ENCODE results near the gene FNDC3A.

DNA sequence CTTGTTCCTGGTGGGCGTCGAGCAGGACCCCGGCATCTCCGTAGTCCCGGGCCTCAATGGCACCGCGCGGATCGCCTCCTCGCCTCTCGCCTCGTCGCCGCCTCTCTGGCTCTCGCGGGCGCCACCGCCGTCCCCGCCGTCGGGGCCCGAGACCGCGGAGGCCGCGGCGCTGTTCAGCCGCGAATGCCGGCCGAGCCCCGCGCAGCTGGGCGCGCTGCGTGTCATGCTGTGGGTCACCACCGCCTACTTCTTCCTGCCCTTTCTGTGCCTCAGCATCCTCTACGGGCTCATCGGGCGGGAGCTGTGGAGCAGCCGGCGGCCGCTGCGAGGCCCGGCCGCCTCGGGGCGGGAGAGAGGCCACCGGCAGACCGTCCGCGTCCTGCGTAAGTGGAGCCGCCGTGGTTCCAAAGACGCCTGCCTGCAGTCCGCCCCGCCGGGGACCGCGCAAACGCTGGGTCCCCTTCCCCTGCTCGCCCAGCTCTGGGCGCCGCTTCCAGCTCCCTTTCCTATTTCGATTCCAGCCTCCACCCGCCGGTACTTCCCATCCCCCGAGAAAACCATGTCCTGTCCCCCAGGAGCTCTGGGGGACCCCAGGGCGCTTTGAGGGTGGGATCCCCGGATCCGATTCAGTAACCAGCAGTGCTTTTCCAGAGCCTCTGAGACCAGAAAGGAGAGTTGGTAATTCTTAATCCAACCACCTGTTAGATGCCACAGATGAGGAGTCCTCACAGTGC is 245.3 kb downstream of the FNDC3A start:
- TF ChIP-seq POLR2A (IDR thresholded peaks at IDR 0.05): no peak
- TF ChIP-seq, protein P1, sequence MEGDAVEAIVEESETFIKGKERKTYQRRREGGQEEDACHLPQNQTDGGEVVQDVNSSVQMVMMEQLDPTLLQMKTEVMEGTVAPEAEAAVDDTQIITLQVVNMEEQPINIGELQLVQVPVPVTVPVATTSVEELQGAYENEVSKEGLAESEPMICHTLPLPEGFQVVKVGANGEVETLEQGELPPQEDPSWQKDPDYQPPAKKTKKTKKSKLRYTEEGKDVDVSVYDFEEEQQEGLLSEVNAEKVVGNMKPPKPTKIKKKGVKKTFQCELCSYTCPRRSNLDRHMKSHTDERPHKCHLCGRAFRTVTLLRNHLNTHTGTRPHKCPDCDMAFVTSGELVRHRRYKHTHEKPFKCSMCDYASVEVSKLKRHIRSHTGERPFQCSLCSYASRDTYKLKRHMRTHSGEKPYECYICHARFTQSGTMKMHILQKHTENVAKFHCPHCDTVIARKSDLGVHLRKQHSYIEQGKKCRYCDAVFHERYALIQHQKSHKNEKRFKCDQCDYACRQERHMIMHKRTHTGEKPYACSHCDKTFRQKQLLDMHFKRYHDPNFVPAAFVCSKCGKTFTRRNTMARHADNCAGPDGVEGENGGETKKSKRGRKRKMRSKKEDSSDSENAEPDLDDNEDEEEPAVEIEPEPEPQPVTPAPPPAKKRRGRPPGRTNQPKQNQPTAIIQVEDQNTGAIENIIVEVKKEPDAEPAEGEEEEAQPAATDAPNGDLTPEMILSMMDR (IDR thresholded peaks at IDR 0.05): no peak
